ENCODE data around the gene B3GNT8. TPM values are rescaled to one million over a fixed set of nuclear protein-coding genes. Genes with fewer than 3 reads are reported as not detected.
A peak's percentile ranks its signal among the peaks of the same experiment; 100 is the strongest.

Gene B3GNT8
- total and polyA plus RNA-seq, 9 of the 15 experiments (the other 6 are each of a cell fraction or from before 2014, with no cell fraction given), result 0.11 to 2.9 (median 0.65) TPM; not detected in 2

DNA sequence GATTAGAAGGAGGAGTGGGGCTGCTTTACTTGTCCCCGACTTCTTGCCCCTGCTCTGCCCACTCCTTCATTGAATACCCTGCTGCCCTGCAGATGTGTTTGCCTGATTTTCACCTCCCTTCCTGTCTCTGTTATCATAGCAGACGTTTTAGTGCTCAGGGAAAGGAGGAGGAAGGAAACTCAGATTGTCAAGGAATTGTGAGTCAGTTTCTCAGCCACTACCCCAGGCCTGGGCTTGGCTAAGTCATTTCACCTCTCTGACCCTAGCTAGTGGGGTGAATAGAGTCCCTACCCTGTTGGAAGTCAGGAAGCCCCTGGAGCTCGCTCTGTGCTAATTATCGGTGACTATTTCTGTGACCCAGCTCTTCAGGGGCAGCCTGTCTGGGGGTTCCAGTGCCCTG, 25.7 kb downstream of the B3GNT8 start:
- no peak overlapping the region for H3K4me2 ChIP-seq (ENCODE audit: insufficient read depth, low read length)
- H3K9ac ChIP-seq (ENCODE audit: insufficient read depth in 1 of 2, low read depth in 2 of 2, low read length in 2 of 2), result no peak overlapping the region
- ChIA-PET CTCF (ENCODE audit: low intra/inter-chr PET ratio) (no interaction called here), POLR2A (no interaction called here)
- FAIRE-seq (no peak), ATAC-seq (no peak), DNase-seq (ENCODE audit: extremely low read depth in 1 of 4, low spot score in 3 of 4) (no peak)
- no TSS peak for BruUV-seq (replicated peaks)
- H3K9me3 ChIP-seq (replicated peaks; ENCODE audit: control insufficient read depth, insufficient read depth, low read depth, low read length), result no peaks in the 10 kb centered on the region
- H2AFZ ChIP-seq (ENCODE audit: low read depth, low read length), result no peak overlapping the region
- peaks cover 5 to 7% of the 10 kb centered on the region in 2 experiments; a peak in 3 of 5 replicates for H3K4me1 ChIP-seq (replicated peaks in 1 of 2; ENCODE audit: control insufficient read depth in 2 of 2, insufficient read depth in 2 of 2, low read length in 2 of 2)
- in situ Hi-C loops (cut with MboI), result no loop called here
- TF ChIP-seq CBFA2T3 (IDR thresholded peaks at IDR 0.05) (0 out of 2 replicates have a peak, but pooled peaks have one; percentile 16), ZFP30 (CRISPR knock-in tag; IDR thresholded peaks at IDR 0.05; ENCODE audit: borderline replicate concordance) (no peak)
- H3K4me3 ChIP-seq, result no peak overlapping the region
- 43% methylated on average over 3 of the region's 4 CpGs for WGBS (ENCODE audit: insufficient coverage, low coverage, missing lambda C conversion rate)
- H3K36me3 ChIP-seq (ENCODE audit: control insufficient read depth, insufficient read depth, low read length), result no peaks in the 10 kb centered on the region
- no peaks in the 10 kb centered on the region for H4K20me1 ChIP-seq (replicated peaks; ENCODE audit: control insufficient read depth, insufficient read depth, low read length)
- H3K79me2 ChIP-seq (ENCODE audit: control insufficient read depth, insufficient read depth, low read length), result peaks cover 25% of the 10 kb centered on the region
- H3K27me3 ChIP-seq (ENCODE audit: control insufficient read depth in 2 of 2, insufficient read depth in 2 of 2, low read length in 2 of 2), result no peaks in the 10 kb centered on the region
- H3K9me1 ChIP-seq (ENCODE audit: control insufficient read depth, insufficient read depth, low read length), result no peaks in the 10 kb centered on the region
- intact Hi-C loops (cut with micrococcal nuclease), result no loop called here
- peak overlapping the region; percentile 15; the same call in 1 of the 3 replicates for H3K27ac ChIP-seq (ENCODE audit: extremely low read depth, low read depth, low read length)

DNA sequence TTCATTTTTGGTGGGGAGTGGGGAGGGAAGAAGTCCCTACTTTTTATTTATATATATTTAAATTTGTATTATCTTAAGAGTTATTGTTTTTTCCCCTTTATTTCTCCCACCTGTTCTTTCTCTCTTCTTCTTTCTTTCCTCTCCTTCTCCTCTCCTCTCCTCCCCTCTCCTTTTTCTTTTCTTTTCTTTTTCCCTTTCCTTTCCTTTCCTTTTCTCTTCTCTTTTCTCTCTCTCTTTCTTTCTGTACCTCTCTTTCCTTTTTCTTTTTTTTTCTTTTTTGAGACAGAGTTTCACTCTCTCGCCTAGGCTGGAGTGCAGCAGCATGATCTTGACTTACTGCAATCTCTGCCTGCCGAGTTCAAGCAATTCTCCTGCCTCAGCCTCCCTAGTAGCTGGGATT, 27.6 kb downstream of the B3GNT8 start:
- no peaks in the 10 kb centered on the region for H3K27me3 ChIP-seq (ENCODE audit: control insufficient read depth in 2 of 2, insufficient read depth in 2 of 2, low read length in 2 of 2)
- ChIA-PET CTCF (ENCODE audit: low intra/inter-chr PET ratio) (no interaction called here), POLR2A (interaction anchor here (1.0 kb wide), 1 partner anchor 12 kb away, joined by 4 read pairs; no protein-coding TSS in a partner anchor)
- H3K79me2 ChIP-seq (ENCODE audit: control insufficient read depth, insufficient read depth, low read length), result peaks cover 41% of the 10 kb centered on the region
- H3K4me3 ChIP-seq, result no peak overlapping the region
- TF ChIP-seq FOXA3 (CRISPR knock-in tag; conservative IDR thresholded peaks at IDR 0.05 in 1 of 2, IDR thresholded peaks at IDR 0.05 in 1 of 2), result no peak
- TF ChIP-seq FOXJ2 (tag; IDR thresholded peaks at IDR 0.05), result no peak
- no peak for TF ChIP-seq POLR2G (IDR thresholded peaks at IDR 0.05; ENCODE audit: low read depth, low read length)
- TF ChIP-seq SP2 (IDR thresholded peaks at IDR 0.05; ENCODE audit: extremely low read depth, low read depth, low read length, poor library complexity, severe bottlenecking), result no peak
- TF ChIP-seq GTF2E2 (tag; IDR thresholded peaks at IDR 0.05), result no peak
- no peak for TF ChIP-seq ZNF75A (CRISPR knock-in tag; IDR thresholded peaks at IDR 0.05)
- TF ChIP-seq ZNF217 (CRISPR knock-in tag; IDR thresholded peaks at IDR 0.05), result no peak
- TF ChIP-seq ZNF512 (tag; IDR thresholded peaks at IDR 0.05), result peak; percentile 86
- 0 out of 2 replicates have a peak, but pooled peaks have one; percentile 24 for TF ChIP-seq OTX1 (CRISPR knock-in tag; IDR thresholded peaks at IDR 0.05)
- TF ChIP-seq BDP1 (IDR thresholded peaks at IDR 0.05; ENCODE audit: insufficient read depth, insufficient read length), result no peak
- TF ChIP-seq TOE1 (IDR thresholded peaks at IDR 0.05; ENCODE audit: borderline replicate concordance), result no peak
- TF ChIP-seq TOE1 (CRISPR knock-in tag; IDR thresholded peaks at IDR 0.05; ENCODE audit: borderline replicate concordance, low read depth), result no peak
- TF ChIP-seq, protein P1, sequence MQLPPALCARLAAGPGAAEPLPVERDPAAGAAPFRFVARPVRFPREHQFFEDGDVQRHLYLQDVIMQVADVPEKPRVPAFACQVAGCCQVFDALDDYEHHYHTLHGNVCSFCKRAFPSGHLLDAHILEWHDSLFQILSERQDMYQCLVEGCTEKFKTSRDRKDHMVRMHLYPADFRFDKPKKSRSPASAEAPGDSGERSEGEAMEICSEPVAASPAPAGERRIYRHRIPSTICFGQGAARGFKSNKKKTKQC (CRISPR knock-in tag; IDR thresholded peaks at IDR 0.05), result no peak
- H3K27ac ChIP-seq (ENCODE audit: extremely low read depth, low read depth, low read length), result no peak overlapping the region
- H3K9ac ChIP-seq (ENCODE audit: insufficient read depth in 1 of 2, low read depth in 2 of 2, low read length in 2 of 2), result no peak overlapping the region
- no peak for FAIRE-seq
- in situ Hi-C loops (cut with MboI), result no loop called here
- H3K36me3 ChIP-seq (ENCODE audit: control insufficient read depth, insufficient read depth, low read length), result peaks cover 4% of the 10 kb centered on the region; the same call in 1 of the 3 replicates
- no peaks in the 10 kb centered on the region for H4K20me1 ChIP-seq (replicated peaks; ENCODE audit: control insufficient read depth, insufficient read depth, low read length)
- H3K4me2 ChIP-seq (ENCODE audit: insufficient read depth, low read length), result no peak overlapping the region
- no peak for ATAC-seq
- H2AFZ ChIP-seq (ENCODE audit: low read depth, low read length), result no peak overlapping the region
- peaks cover 15 to 18% of the 10 kb centered on the region in 2 experiments; a peak in 4 of 5 replicates for H3K4me1 ChIP-seq (replicated peaks in 1 of 2; ENCODE audit: control insufficient read depth in 2 of 2, insufficient read depth in 2 of 2, low read length in 2 of 2)
- no peaks in the 10 kb centered on the region for H3K9me3 ChIP-seq (replicated peaks; ENCODE audit: control insufficient read depth, insufficient read depth, low read depth, low read length)
- H3K9me1 ChIP-seq (ENCODE audit: control insufficient read depth, insufficient read depth, low read length), result no peaks in the 10 kb centered on the region
- intact Hi-C loops (cut with micrococcal nuclease), result loop anchor here (5.0 kb wide), 1 partner anchor 33 kb away; no protein-coding TSS in a partner anchor
- no peak for DNase-seq (ENCODE audit: extremely low read depth in 1 of 4, low spot score in 3 of 4)
- BruUV-seq (replicated peaks), result no TSS peak
- WGBS (ENCODE audit: insufficient coverage, low coverage, missing lambda C conversion rate), result 78% methylated on average over 1 of the region's 2 CpGs

Data from K562 (cell line).